ENCODE results near the gene SYDE1. TPM values are rescaled to one million over a fixed set of nuclear protein-coding genes. Genes with fewer than 3 reads are reported as not detected.

The SYDE1 gene
- total RNA-seq, 1 donor from 2014 or later, result 1.7 TPM

DNA sequence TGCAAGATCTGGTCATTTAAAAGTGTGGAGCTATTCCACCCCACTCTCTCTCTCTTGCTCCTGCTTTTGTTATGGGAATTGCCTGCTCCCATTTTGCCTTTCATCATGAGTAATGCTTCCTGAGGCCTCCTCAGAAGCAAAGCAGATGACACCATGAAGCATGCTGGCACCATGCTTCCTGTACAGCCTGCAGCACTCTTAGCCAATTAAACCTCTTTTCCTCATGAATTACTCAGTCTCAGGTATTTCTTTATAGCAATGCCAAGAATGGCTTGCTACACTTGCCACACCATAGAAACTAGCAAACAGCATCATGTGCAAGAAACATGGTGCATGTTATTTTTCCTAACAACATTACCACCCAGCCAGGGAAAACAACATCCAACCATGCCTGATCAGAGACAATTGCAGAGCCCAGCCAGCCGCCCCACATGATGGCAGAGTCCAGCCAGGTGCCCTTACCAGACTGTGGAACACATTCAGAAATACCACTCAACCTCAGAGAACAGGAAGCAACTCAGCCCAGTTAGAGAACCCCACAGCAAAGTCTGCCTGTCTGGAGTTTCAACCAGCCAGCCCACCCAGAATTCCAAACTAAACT, 36.9 kb downstream of the SYDE1 start:
- H3K27me3 Mint-ChIP-seq (ENCODE audit: insufficient read depth), result no peaks in the 10 kb centered on the region
- intact Hi-C loops (cut with micrococcal nuclease), result no loop called here
- H3K4me3 Mint-ChIP-seq, result no peak overlapping the region

GRCh38 chr19:15147090-15147489, 39.9 kb downstream of the SYDE1 start:
- Mint-ChIP-seq H3K9me3 (no peaks in the 10 kb centered on the region), H3K27ac (no peak overlapping the region), H3K4me3 (no peak overlapping the region), H3K36me3 (ENCODE audit: low read depth) (no peaks in the 10 kb centered on the region), H3K27me3 (ENCODE audit: insufficient read depth) (peaks cover 2% of the 10 kb centered on the region), H3K4me1 (ENCODE audit: low read depth) (no peaks in the 10 kb centered on the region)
- intact Hi-C loops (cut with micrococcal nuclease), result no loop called here
- no peak for DNase-seq (ENCODE audit: low spot score)

More for the DNA sequence above, 36.9 kb downstream of the SYDE1 start:
- DNase-seq (ENCODE audit: low spot score), result no peak
- Mint-ChIP-seq H3K36me3 (ENCODE audit: low read depth) (peaks cover 3% of the 10 kb centered on the region), H3K27ac (no peak overlapping the region), H3K9me3 (peaks cover 5% of the 10 kb centered on the region), H3K4me1 (ENCODE audit: low read depth) (no peaks in the 10 kb centered on the region)

DNA sequence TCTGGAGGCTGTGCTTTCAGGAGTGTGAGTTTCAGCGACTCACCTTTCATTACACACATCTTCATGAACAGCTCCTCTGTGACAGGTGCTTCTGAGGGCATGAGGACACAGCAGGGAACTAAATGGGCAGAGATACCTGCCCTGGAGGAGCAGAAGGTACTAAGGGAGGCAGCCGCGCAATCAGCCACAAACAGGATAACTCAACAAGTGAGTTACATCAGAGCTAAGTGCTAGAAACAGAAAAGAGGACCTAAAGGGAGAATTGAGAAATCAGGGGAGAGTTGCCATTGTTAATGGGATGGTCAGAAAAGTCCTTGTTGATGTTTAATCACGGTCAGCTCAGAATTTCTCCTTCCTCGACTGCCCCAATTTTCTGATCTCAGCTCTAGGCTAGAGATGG, 42.5 kb downstream of the SYDE1 start:
- intact Hi-C loops (cut with micrococcal nuclease), result loop anchor here (1.0 kb wide), 2 partner anchors 48 to 57 kb away; no protein-coding TSS in a partner anchor
- Mint-ChIP-seq H3K9me3 (peaks cover 4% of the 10 kb centered on the region), H3K4me3 (no peak overlapping the region), H3K4me1 (ENCODE audit: low read depth) (no peaks in the 10 kb centered on the region), H3K27me3 (ENCODE audit: insufficient read depth) (peaks cover 2% of the 10 kb centered on the region), H3K36me3 (ENCODE audit: low read depth) (no peaks in the 10 kb centered on the region), H3K27ac (no peak overlapping the region)
- no peak for DNase-seq (ENCODE audit: low spot score)

GRCh38 chr19:15154002-15154612, 46.9 kb downstream of the SYDE1 start:
- Mint-ChIP-seq H3K27me3 (ENCODE audit: insufficient read depth) (peaks cover 2% of the 10 kb centered on the region), H3K36me3 (ENCODE audit: low read depth) (no peaks in the 10 kb centered on the region), H3K9me3 (peaks cover 4% of the 10 kb centered on the region), H3K4me3 (no peak overlapping the region), H3K4me1 (ENCODE audit: low read depth) (no peaks in the 10 kb centered on the region), H3K27ac (no peak overlapping the region)
- DNase-seq (ENCODE audit: low spot score), result no peak
- intact Hi-C loops (cut with micrococcal nuclease), result no loop called here

GRCh38 chr19:15155296-15155695, 48.1 kb downstream of the SYDE1 start:
- Mint-ChIP-seq H3K4me1 (ENCODE audit: low read depth) (no peaks in the 10 kb centered on the region), H3K27me3 (ENCODE audit: insufficient read depth) (peaks cover 2% of the 10 kb centered on the region), H3K4me3 (no peak overlapping the region), H3K9me3 (peaks cover 4% of the 10 kb centered on the region), H3K36me3 (ENCODE audit: low read depth) (no peaks in the 10 kb centered on the region), H3K27ac (no peak overlapping the region)
- intact Hi-C loops (cut with micrococcal nuclease), result no loop called here
- DNase-seq (ENCODE audit: low spot score), result no peak

DNA sequence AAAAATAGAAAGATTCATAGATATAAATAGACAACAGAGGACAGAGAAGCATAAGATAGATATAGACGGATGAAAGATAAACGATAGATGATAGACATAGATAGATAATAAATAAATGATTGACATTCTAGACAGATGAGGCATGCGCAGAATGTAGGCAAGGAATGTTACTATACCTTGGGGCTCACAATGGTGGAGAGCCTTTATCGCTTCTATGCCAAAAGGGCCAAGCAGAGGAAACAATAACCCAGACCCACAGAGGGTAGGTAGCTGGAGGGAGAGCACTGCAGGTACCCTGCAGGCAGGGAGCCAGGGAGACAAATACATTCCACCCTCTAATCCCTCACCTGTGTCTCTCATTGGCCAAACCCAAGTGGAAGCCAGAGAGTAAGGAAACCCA, 49.2 kb downstream of the SYDE1 start:
- Mint-ChIP-seq H3K9me3 (peaks cover 4% of the 10 kb centered on the region), H3K4me3 (no peak overlapping the region), H3K36me3 (ENCODE audit: low read depth) (no peaks in the 10 kb centered on the region), H3K27me3 (ENCODE audit: insufficient read depth) (peaks cover 2% of the 10 kb centered on the region), H3K4me1 (ENCODE audit: low read depth) (no peaks in the 10 kb centered on the region), H3K27ac (no peak overlapping the region)
- DNase-seq (ENCODE audit: low spot score), result no peak
- intact Hi-C loops (cut with micrococcal nuclease), result no loop called here

DNA sequence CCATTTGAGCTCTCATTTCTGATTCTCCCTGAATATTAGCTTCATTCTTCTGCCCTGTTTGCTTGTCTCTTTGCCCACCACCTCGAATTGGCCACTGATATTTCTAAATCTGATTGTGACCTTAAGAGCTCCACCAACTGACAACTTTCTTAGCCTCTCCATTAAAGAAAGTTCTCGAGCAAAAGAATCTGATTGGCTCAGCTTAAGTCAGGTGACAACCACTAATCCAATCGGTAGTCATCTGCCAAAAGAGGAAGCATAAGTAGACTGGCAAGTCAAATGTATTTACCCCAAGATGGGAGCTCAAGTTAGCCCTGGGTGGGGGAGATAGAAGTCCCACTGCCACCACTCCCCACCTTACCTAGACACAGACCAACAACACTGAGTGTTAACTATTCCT, 52.0 kb downstream of the SYDE1 start:
- Mint-ChIP-seq H3K4me3 (no peak overlapping the region), H3K27me3 (ENCODE audit: insufficient read depth) (peaks cover 2% of the 10 kb centered on the region), H3K27ac (no peak overlapping the region), H3K9me3 (peaks cover 4% of the 10 kb centered on the region), H3K36me3 (ENCODE audit: low read depth) (no peaks in the 10 kb centered on the region), H3K4me1 (ENCODE audit: low read depth) (no peaks in the 10 kb centered on the region)
- intact Hi-C loops (cut with micrococcal nuclease), result no loop called here
- DNase-seq (ENCODE audit: low spot score), result no peak

DNA sequence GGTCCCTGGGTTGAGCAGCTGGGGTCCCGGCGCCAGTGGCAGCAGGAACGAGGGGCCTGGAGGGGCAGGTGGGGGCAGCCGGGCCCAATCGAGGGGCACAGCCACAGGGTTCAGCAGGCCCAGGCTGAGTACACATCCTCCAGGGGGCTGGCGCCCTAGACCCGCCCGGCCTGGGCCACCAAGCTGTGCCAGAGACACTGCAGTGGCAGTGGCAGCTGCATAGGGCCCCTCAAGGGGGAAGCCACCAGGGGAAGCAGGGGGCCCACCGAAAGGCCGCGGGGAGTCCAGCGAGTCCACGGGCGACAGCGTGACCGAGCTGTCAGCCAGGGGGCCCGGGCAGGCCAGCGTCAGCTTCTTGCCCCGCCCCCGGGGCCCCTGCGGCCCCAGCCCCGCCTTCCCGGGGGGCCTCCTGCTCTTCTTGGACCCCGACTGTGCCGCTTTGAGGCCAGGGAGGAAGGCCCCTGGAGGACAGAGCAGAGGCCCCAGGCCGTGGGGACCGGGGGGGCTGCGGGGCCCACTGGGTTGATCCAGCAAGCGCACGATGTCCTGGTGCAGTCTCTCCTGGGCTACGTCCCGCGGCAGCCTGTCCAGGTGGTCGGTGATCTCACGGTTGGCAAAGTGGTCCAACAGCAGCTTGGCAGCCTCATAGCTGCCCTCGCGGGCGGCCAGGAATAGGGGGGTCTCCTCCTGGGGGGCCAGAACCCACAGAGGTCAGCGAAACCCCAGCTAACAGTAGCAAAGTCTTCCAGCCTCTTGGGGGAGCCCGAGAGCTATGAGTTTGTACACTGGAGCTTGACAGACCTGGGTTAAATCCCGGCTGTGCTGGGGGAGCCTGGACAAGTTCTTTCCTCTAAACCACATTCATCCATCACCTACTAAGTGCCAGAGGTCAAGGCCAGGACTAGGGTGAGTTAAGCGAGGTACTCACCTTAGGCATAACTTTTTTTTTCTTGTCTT, 54.1 kb downstream of the SYDE1 start:
- no peak overlapping the region for H3K27ac Mint-ChIP-seq
- no peaks in the 10 kb centered on the region for H3K36me3 Mint-ChIP-seq (ENCODE audit: low read depth)
- H3K9me3 Mint-ChIP-seq, result no peaks in the 10 kb centered on the region
- intact Hi-C loops (cut with micrococcal nuclease), result no loop called here
- H3K27me3 Mint-ChIP-seq (ENCODE audit: insufficient read depth), result peaks cover 2% of the 10 kb centered on the region
- H3K4me3 Mint-ChIP-seq, result no peak overlapping the region
- DNase-seq (ENCODE audit: low spot score), result no peak
- no peaks in the 10 kb centered on the region for H3K4me1 Mint-ChIP-seq (ENCODE audit: low read depth)

Other genes starting within 250 kb of the SYDE1 start
- gene OR7A17, start 221.3 kb upstream of the SYDE1 start, total RNA-seq, result not detected in 2 replicates
- gene OR7C2, start 165.9 kb upstream of the SYDE1 start, total RNA-seq, result not detected in 2 replicates
- not detected in 2 replicates for gene SLC1A6, start 127.5 kb upstream of the SYDE1 start, total RNA-seq
- not detected in 2 replicates for gene CASP14, start 57.9 kb upstream of the SYDE1 start, total RNA-seq
- gene OR1I1, start 25.2 kb upstream of the SYDE1 start, total RNA-seq, result not detected in 2 replicates
- gene NOTCH3, start 93.6 kb downstream of the SYDE1 start, total RNA-seq, result not detected in 2 replicates
- gene EPHX3, start 125.0 kb downstream of the SYDE1 start, total RNA-seq, result 0.20 TPM in 1 of 2 replicates, not detected in the other
- gene BRD4, start 225.1 kb downstream of the SYDE1 start, total RNA-seq, result 122 and 129 TPM in 2 replicates